HCT116 (cell line): ENCODE data around the gene CELF2. TPM values are rescaled to one million over a fixed set of nuclear protein-coding genes. Genes with fewer than 3 reads are reported as not detected.

ENCODE experiments used
- ATAC-seq: fragments of 200-7000 bp; cut with Tn5 transposase; 2 replicates; pipeline ENCODE4 v1.9.1; 2020; ENCODE audit warnings: mild to moderate bottlenecking, moderate library complexity
- BruUV-seq: library from RNA; stranded (reverse); fragments of 400-500 nt; replicated peaks from 2 replicates; lab custom pipeline; 2021; lab: Mats Ljungman, UMichigan
- CTCF ChIA-PET: fragments of 300-600 bp; sonication (Branson Sonifier 250); formaldehyde crosslinking; loops from one replicate; lab custom pipeline; 2021; ENCODE audit warnings: antibody characterized with exemption; lab: Charles Lee
- POLR2A ChIA-PET: fragments of 300-600, 350-600 bp; sonication (Branson Sonifier 250); formaldehyde crosslinking; loops from one replicate; lab custom pipeline; 2021; ENCODE audit warnings: antibody characterized with exemption; lab: Charles Lee
- RAD21 ChIA-PET, 2 experiments: fragments of 300-600 bp; sonication (Branson Sonifier 250); formaldehyde crosslinking; loops; one replicate each; lab custom pipeline; 2023; ENCODE audit warnings: low total read pairs in 2 of 2; ENCODE audit not compliant: uncharacterized antibody in 2 of 2, unreplicated experiment in 2 of 2, low non-redundant PET in 1 of 2; lab: Charles Lee
- DNase-seq: peaks from one replicate; pipeline ENCODE4 v3.0.0-alpha.2; 2010; ENCODE audit warnings: low read depth, low spot score
- H2AFZ ChIP-seq: fragments of 200-600 bp; shearing (Covaris generic), sonication (generic); 2 replicates; pipeline ENCODE4 v1.6.1; 2017; ENCODE audit warnings: low read depth, mixed run types, mixed read lengths, antibody characterized with exemption, low read length; ENCODE audit not compliant: poor library complexity, severe bottlenecking
- H3K27ac ChIP-seq: 2 replicates; pipeline ENCODE4 v1.5.1; 2012; ENCODE audit warnings: low read depth, low read length
- H3K27me3 ChIP-seq: fragments of 200-600 bp; sonication (generic); 2 replicates; pipeline ENCODE4 v1.6.1; 2016; ENCODE audit warnings: mixed run types, low read length, mixed read lengths; ENCODE audit not compliant: insufficient read depth
- H3K36me3 ChIP-seq, 2 experiments: fragments of 200-500 bp in 1 of 2; fragments of 200-600 bp in 1 of 2; sonication (Bioruptor generic) in 1 of 2; sonication (generic) in 1 of 2; 2 replicates each; pipeline versions ENCODE4 v1.5.1 to v1.6.1; 2014 to 2016; ENCODE audit warnings: low read length in 2 of 2, inconsistent platforms in 1 of 2, mixed read lengths in 1 of 2, mixed run types in 1 of 2; ENCODE audit not compliant: insufficient read depth in 2 of 2, control insufficient read depth in 1 of 2
- H3K4me1 ChIP-seq, 2 experiments: fragments of 200-600 bp in 1 of 2; sonication (generic) in 1 of 2; 2 replicates each; pipeline versions ENCODE4 v1.5.1 to v1.6.1; 2012 to 2017; ENCODE audit warnings: low read length in 2 of 2, inconsistent platforms in 1 of 2, mild to moderate bottlenecking in 1 of 2, mixed read lengths in 1 of 2, mixed run types in 1 of 2, moderate library complexity in 1 of 2; ENCODE audit not compliant: insufficient read depth in 2 of 2, control insufficient read depth in 1 of 2
- H3K4me2 ChIP-seq: fragments of 200-600 bp; sonication (generic); 2 replicates; pipeline ENCODE4 v1.6.1; 2017; ENCODE audit warnings: mixed run types, low read length, mixed read lengths
- H3K4me3 ChIP-seq, 2 experiments: fragments of 200-600 bp in 1 of 2; sonication (generic) in 1 of 2; replicated peaks in 1 of 2; 2 replicates each; pipeline ENCODE4 v1.5.1; 2011 to 2016; ENCODE audit warnings: low read length in 2 of 2, control low read depth in 1 of 2, low read depth in 1 of 2, mild to moderate bottlenecking in 1 of 2, mixed read lengths in 1 of 2, mixed run types in 1 of 2
- H3K79me2 ChIP-seq: fragments of 200-600 bp; sonication (generic); 2 replicates; pipeline ENCODE4 v1.6.1; 2017; ENCODE audit warnings: mild to moderate bottlenecking, mixed run types, low read length, moderate library complexity, mixed read lengths; ENCODE audit not compliant: insufficient read depth
- H3K9ac ChIP-seq: fragments of 200-600 bp; sonication (generic); 2 replicates; pipeline ENCODE4 v1.6.1; 2016; ENCODE audit warnings: low read length, mixed read lengths
- H3K9me2 ChIP-seq: fragments of 200-600 bp; sonication (generic), shearing (Covaris generic); 2 replicates; pipeline ENCODE4 v1.6.1; 2017; ENCODE audit warnings: mixed run types, mild to moderate bottlenecking, moderate library complexity; ENCODE audit not compliant: insufficient read depth
- H3K9me3 ChIP-seq, 2 experiments: fragments of 200-500 bp in 1 of 2; fragments of 200-600 bp in 1 of 2; sonication (Bioruptor generic) in 1 of 2; sonication (generic) in 1 of 2; 2 replicates each; pipeline ENCODE4 v1.6.1; 2014 to 2017; ENCODE audit warnings: low read length in 2 of 2, mixed read lengths in 2 of 2, inconsistent platforms in 1 of 2, low read depth in 1 of 2, mild to moderate bottlenecking in 1 of 2, mixed run types in 1 of 2, moderate library complexity in 1 of 2; ENCODE audit not compliant: control insufficient read depth in 1 of 2, insufficient read depth in 1 of 2
- H4K20me1 ChIP-seq: fragments of 200-600 bp; sonication (generic), shearing (Covaris generic); 2 replicates; pipeline ENCODE4 v1.6.1; 2017; ENCODE audit warnings: mixed run types, mild to moderate bottlenecking, moderate library complexity; ENCODE audit not compliant: insufficient read depth
- CEBPB ChIP-seq: IDR thresholded peaks from 2 replicates; pipeline ENCODE4 v1.6.1; 2012; ENCODE audit warnings: low read depth
- JUND ChIP-seq: IDR thresholded peaks from 2 replicates; pipeline ENCODE4 v1.6.1; 2012
- MAX ChIP-seq: IDR thresholded peaks from 2 replicates; pipeline ENCODE4 v1.6.1; 2012
- REST ChIP-seq: IDR thresholded peaks from 2 replicates; pipeline ENCODE4 v1.6.1; 2012; ENCODE audit warnings: low read depth
- SRF ChIP-seq: IDR thresholded peaks from 2 replicates; pipeline ENCODE4 v1.6.1; 2012; ENCODE audit warnings: low read depth
- ZNF274 ChIP-seq: fragments of 200-500 bp; sonication (Bioruptor generic); IDR thresholded peaks from 2 replicates; pipeline ENCODE4 v1.6.1; 2014; ENCODE audit warnings: mild to moderate bottlenecking, low read depth, low read length, inconsistent platforms
- intact Hi-C: fragments of 100-400 bp; cut with micrococcal nuclease; formaldehyde crosslinking; loops from 2 replicates; pipeline ENCODE4 v1.10.0; 2022
- total RNA-seq: library from RNA; stranded (reverse); gene quantifications from one replicate; pipeline ENCODE4 v1.2.1, GENCODE V29; 2021; ENCODE audit not compliant: unreplicated experiment

The CELF2 gene
- total RNA-seq, 1 experiment from 2014 or later, result 0.66 TPM

- Histone ChIP-seq H3K9ac (no peak overlapping the region), H3K9me2 (no peaks in the 10 kb centered on the region), H3K27me3 (peaks cover 10% of the 10 kb centered on the region; the same call in 1 of the 2 replicates), H3K79me2 (no peaks in the 10 kb centered on the region), H4K20me1 (no peaks in the 10 kb centered on the region), H2AFZ (no peak overlapping the region), H3K4me3 (no peak overlapping the region), H3K4me1 (no peaks in the 10 kb centered on the region), H3K4me2 (no peak overlapping the region), H3K27ac (no peak overlapping the region), H3K36me3 (no peaks in the 10 kb centered on the region), H3K9me3 (no peaks in the 10 kb centered on the region)
- no peak for DNase-seq
- CTCF ChIA-PET, result no interaction called here
- RAD21 ChIA-PET, result no interaction called here
- no TSS peak for BruUV-seq
- TF ChIP-seq ZNF274 (no peak), REST (no peak), JUND (no peak)
- POLR2A ChIA-PET, result no interaction called here
- ATAC-seq, result no peak
- intact Hi-C loops, result no loop called here
Observed at GRCh38 chr10:11237571-11237970, 219.9 kb downstream of the CELF2 start.

GRCh38 chr10:11238893-11239292 is 221.2 kb downstream of the CELF2 start:
- no peaks in the 10 kb centered on the region for H4K20me1 ChIP-seq
- BruUV-seq, result no TSS peak
- DNase-seq (no peak), ATAC-seq (no peak)
- no peaks in the 10 kb centered on the region for H3K9me3 ChIP-seq
- RAD21 ChIA-PET, result no interaction called here
- TF ChIP-seq CEBPB (no peak), SRF (no peak), MAX (no peak)
- no peak overlapping the region for H3K4me3 ChIP-seq
- H3K27ac ChIP-seq, result no peak overlapping the region
- CTCF ChIA-PET, result no interaction called here
- POLR2A ChIA-PET, result no interaction called here
- no peaks in the 10 kb centered on the region for H3K36me3 ChIP-seq
- no peak overlapping the region for H3K4me2 ChIP-seq
- H3K79me2 ChIP-seq, result no peaks in the 10 kb centered on the region
- H3K9me2 ChIP-seq, result no peaks in the 10 kb centered on the region
- peaks cover 10% of the 10 kb centered on the region; the same call in 1 of the 2 replicates for H3K27me3 ChIP-seq
- no peaks in the 10 kb centered on the region for H3K4me1 ChIP-seq
- intact Hi-C loops, result no loop called here
- H2AFZ ChIP-seq, result no peak overlapping the region
- no peak overlapping the region for H3K9ac ChIP-seq
